HL-60/S4 (cell line): ENCODE results near the gene RFC4.

ENCODE experiments used
- in situ Hi-C: fragments of 300-500 bp; cut with MboI; formaldehyde crosslinking; loops from 2 replicates; pipeline ENCODE4 v1.14.3; 2022; ENCODE audit warnings: low sequenced_read_pairs

Gene RFC4

DNA sequence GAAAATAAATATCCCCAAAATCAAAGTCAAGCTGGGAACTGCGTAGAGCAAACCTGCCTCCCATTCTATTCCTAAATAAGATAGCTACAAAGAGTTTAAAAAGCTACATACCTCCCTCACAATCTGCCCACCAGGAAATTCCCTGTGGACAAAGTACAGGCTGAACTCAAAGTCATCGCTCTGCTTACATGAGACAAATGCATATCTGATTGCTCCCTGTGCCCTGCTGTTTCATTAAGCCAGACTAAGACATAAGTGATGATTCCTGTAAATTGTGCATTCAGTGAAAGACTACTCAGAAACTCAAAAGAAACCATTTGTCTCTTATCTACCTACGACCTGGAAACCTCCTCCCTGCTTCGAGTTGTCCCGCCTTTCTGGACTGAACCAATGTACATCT is 51.4 kb downstream of the RFC4 start:
- in situ Hi-C loops = no loop called here

DNA sequence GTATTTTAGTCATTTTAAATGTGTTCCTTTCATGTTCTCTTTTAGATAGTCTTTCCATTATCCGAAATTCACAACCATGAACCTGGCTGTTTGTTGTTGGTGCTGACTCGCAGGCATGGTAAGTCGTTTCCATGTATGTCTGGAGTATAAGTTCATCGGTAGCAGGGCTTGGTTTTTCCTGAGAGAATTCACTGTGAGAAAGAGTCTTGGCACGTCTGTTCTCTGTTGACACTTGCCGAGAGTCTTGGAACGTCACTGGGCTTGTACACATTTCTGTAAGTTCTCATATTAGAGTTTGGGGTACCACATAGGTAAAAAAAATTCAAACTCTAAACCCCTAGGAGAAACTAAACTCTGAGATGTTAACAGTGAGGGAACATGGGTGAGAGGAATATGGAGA is 52.3 kb downstream of the RFC4 start:
- in situ Hi-C loops = no loop called here

DNA sequence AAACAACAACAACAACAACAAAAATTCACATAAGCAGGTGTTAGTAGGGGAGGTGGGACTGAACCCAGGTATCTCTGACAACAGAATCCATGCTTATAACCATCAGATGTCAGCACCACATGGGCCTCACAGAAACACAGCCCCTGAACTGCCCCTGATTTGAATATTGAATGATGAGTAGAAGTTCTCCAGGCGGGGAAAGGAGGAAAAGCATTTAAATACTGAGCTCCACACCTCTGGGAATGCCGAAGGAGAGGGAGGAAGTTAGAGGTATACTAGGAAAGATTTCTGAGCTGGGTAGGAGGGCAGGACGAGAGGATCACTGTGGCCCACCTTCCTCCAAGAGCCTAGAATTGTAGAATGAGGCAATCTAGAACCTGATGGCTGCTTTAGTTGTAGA is 54.8 kb downstream of the RFC4 start:
- in situ Hi-C loops = no loop called here

DNA sequence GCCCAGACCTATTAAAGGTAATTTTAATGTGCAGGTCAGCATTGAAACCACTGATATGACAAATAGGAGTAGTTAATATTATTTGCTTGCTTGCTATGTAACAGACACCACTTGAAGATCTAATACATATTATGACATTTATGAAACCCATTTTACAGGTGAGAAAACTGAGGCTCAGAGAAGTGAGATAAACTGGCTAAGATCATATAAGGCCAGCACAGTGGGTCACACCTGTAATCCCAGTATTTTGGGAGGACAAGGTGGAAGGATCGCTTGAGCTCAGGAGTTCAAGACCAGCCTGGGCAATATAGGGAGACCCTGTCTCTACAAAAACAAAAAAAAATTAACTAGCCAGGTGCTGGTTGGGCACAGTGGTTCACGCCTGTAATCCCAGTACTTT is 56.0 kb downstream of the RFC4 start:
- in situ Hi-C loops = no loop called here

DNA sequence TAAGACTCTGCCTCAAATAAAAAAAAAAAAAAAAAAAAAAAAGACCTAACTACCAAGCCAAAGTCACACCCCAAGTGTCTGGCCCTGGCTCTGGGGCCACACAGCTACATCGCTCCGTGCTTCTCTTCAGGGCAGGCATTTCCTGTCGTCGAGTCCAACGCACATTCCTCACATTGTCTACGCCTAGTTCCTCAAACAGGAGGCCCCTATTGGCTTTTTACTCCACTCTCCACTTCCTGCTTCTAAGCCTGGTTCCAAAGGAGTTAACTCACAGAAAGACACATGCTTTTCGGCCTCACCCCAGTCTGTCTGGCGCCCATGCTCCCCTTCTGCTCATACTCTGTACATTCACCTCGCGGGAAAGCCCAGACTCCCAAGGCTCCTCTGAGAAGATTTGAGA is 60.3 kb downstream of the RFC4 start:
- in situ Hi-C loops = no loop called here

DNA sequence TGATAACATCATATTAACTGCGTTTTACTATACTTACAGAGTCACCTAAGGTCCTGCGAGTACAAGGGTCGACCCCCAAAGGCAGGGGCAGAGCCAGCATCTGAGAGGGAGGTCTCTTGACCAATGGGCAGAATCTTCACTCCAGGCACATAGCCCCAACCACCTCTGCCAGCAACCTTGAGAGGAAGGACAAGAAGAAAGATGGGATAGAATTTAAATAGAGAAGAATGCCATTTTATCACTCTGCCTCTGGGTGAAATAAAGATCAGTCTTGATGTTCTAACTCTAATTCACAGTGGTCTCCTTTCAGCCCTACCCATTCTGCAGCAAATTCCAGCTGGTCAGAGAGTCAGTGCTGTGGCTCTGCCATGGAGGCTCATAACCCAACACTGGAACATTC is 62.6 kb downstream of the RFC4 start:
- in situ Hi-C loops = no loop called here

DNA sequence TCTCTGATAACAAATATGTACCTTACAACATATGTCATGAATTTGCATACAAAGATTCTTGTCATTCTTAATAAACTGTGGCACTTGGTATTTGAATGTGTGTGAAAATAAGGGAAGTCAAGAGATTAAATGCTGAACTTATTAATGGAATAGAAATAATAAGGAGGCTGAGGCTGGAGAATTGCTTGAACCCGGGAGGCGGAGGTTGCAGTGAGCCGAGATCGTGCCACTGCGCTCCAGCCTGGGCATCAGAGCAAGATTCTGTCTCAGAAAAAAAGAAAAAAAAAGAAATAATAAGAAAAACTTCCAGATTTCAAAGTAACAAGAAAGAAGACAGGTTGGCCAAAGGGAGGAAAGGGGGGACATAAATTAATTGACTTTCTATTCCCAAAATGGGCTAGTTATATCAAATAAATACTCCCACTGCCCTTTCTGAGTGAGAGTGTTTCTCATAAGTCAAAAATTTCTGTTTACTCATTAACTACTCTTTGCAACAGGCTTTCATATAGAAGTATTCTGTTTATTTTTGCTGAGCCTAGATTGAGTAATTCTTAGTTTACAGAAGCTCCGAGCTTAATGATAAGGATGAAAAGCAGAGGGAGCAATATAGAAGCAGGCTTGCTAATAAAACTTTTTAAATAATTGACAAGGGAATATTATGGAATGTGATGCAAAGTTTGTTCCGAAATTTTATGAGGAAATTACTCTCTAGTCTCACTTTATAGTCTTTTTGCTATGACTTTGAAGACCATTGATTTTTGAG is 63.5 kb downstream of the RFC4 start:
- in situ Hi-C loops = no loop called here
